ENCODE measurements around the gene C8G.

- TF ChIP-seq CTCF (IDR thresholded peaks at IDR 0.05; ENCODE audit: control extremely low read depth in 1 of 3, insufficient read depth in 1 of 3, low read depth in 1 of 3, low read length in 3 of 3) (no peak), JUND (IDR thresholded peaks at IDR 0.05; ENCODE audit: low read length) (no peak), CHD7 (IDR thresholded peaks at IDR 0.05; ENCODE audit: insufficient replicate concordance, low read length) (no peak)
These were observed 10.9 kb downstream of the C8G start for GRCh38 chr9:136955943-136956335.
